SK-N-SH (cell line): ENCODE measurements around the gene FHOD3. TPM values are rescaled to one million over a fixed set of nuclear protein-coding genes. Genes with fewer than 3 reads are reported as not detected.

Experiments used
- CTCF ChIA-PET: fragments of 300-600, 350-600 bp; formaldehyde crosslinking; extraction: SDS; loops from one replicate; lab custom pipeline; 2021; lab: Yijun Ruan, JAX
- POLR2A ChIA-PET: fragments of 350-600 bp; sonication (Branson Sonifier 250); formaldehyde crosslinking; extraction: SDS; loops from one replicate; lab custom pipeline; 2020; ENCODE audit warnings: antibody characterized with exemption, inconsistent platforms; lab: Yijun Ruan, JAX
- DNase-seq: peaks from one replicate; pipeline ENCODE4 v3.0.0; 2012
- H2AFZ ChIP-seq: fragments of 200-600 bp; sonication (generic); 2 replicates; pipeline ENCODE4 v1.8.1; 2016; ENCODE audit warnings: antibody characterized with exemption, mild to moderate bottlenecking, low read depth
- H3F3A ChIP-seq: fragments of 200-600 bp; sonication (generic); replicated peaks from 2 replicates; pipeline ENCODE3; 2016; ENCODE audit warnings: antibody characterized with exemption, mild to moderate bottlenecking; ENCODE audit not compliant: insufficient read depth
- H3K27ac ChIP-seq, 2 experiments: fragments of 200-500 bp in 1 of 2; fragments of 200-600 bp in 1 of 2; sonication (Bioruptor generic) in 1 of 2; sonication (generic), shearing (Covaris generic) in 1 of 2; 2 replicates each; pipeline versions ENCODE4 v1.5.1 to v1.6.1; 2014 to 2016; ENCODE audit warnings: low read depth in 2 of 2, inconsistent platforms in 1 of 2, low read length in 1 of 2, mild to moderate bottlenecking in 1 of 2, mixed read lengths in 1 of 2
- H3K27me3 ChIP-seq: fragments of 200-600 bp; sonication (generic), shearing (Covaris generic); 2 replicates; pipeline ENCODE4 v1.6.1; 2016; ENCODE audit warnings: mixed run types; ENCODE audit not compliant: insufficient read depth
- H3K36me3 ChIP-seq, 2 experiments: fragments of 200-500 bp in 1 of 2; fragments of 200-600 bp in 1 of 2; sonication (Bioruptor generic) in 1 of 2; sonication (generic) in 1 of 2; replicated peaks in 1 of 2; 2 replicates each; pipeline versions ENCODE3 to v1.5.1; 2014 to 2016; ENCODE audit warnings: low read length in 1 of 2, mild to moderate bottlenecking in 1 of 2; ENCODE audit not compliant: insufficient read depth in 2 of 2, control insufficient read depth in 1 of 2
- H3K4me1 ChIP-seq, 2 experiments: fragments of 200-500 bp in 1 of 2; fragments of 200-600 bp in 1 of 2; sonication (Bioruptor generic) in 1 of 2; sonication (generic), shearing (Covaris generic) in 1 of 2; 2 replicates each; pipeline versions ENCODE4 v1.5.1 to v1.6.1; 2014 to 2016; ENCODE audit warnings: low read depth in 1 of 2, low read length in 1 of 2, mixed run types in 1 of 2; ENCODE audit not compliant: insufficient read depth in 2 of 2, control insufficient read depth in 1 of 2
- H3K4me2 ChIP-seq: fragments of 200-600 bp; sonication (generic), shearing (Covaris generic); 2 replicates; pipeline ENCODE4 v1.6.1; 2017; ENCODE audit warnings: mixed run types
- H3K4me3 ChIP-seq, 2 experiments: fragments of 200-500 bp in 1 of 2; fragments of 200-600 bp in 1 of 2; sonication (Bioruptor generic) in 1 of 2; sonication (generic), shearing (Covaris generic) in 1 of 2; 2 replicates each; pipeline versions ENCODE4 v1.5.1 to v1.8.1; 2014 to 2016; ENCODE audit warnings: low read depth in 2 of 2, inconsistent platforms in 1 of 2, low read length in 1 of 2, mild to moderate bottlenecking in 1 of 2, mixed read lengths in 1 of 2, moderate library complexity in 1 of 2
- H3K79me2 ChIP-seq: fragments of 200-600 bp; sonication (generic); 2 replicates; pipeline ENCODE4 v1.8.1; 2017; ENCODE audit warnings: mild to moderate bottlenecking; ENCODE audit not compliant: insufficient read depth
- H3K9ac ChIP-seq: fragments of 200-600 bp; sonication (generic); 2 replicates; pipeline ENCODE4 v1.6.1; 2017; ENCODE audit warnings: mixed run types
- H3K9me2 ChIP-seq: fragments of 200-600 bp; sonication (generic); 2 replicates; pipeline ENCODE4 v1.6.1; 2017; ENCODE audit warnings: mixed run types
- H3K9me3 ChIP-seq: fragments of 200-600 bp; sonication (generic); 2 replicates; pipeline ENCODE4 v1.6.1; 2017; ENCODE audit warnings: mixed run types, mild to moderate bottlenecking, moderate library complexity
- H4K20me1 ChIP-seq: fragments of 200-600 bp; sonication (generic); 2 replicates; pipeline ENCODE4 v1.6.1; 2017; ENCODE audit warnings: mild to moderate bottlenecking, mixed run types; ENCODE audit not compliant: insufficient read depth
- EZH2phosphoT487 ChIP-seq: fragments of 200-600 bp; sonication (generic); IDR thresholded peaks from 2 replicates; pipeline ENCODE4 v1.6.1; 2017; ENCODE audit warnings: low read depth, mixed run types, mild to moderate bottlenecking, antibody characterized with exemption, moderate library complexity, borderline replicate concordance
- GABPA ChIP-seq: IDR thresholded peaks from 2 replicates; pipeline ENCODE4 v1.4.0; 2012; ENCODE audit warnings: low read depth, mild to moderate bottlenecking
- IRF3 ChIP-seq: fragments of 150-350 bp; IDR thresholded peaks from 2 replicates; pipeline ENCODE4 v1.6.1; 2016; ENCODE audit warnings: mild to moderate bottlenecking, low read depth, low read length
- JUND ChIP-seq: IDR thresholded peaks from 2 replicates; pipeline ENCODE4 v1.4.0; 2012
- MAX ChIP-seq: IDR thresholded peaks from 2 replicates; pipeline ENCODE4 v1.4.0; 2012; ENCODE audit warnings: low read depth
- MEF2A ChIP-seq: IDR thresholded peaks from 2 replicates; pipeline ENCODE4 v1.4.0; 2012; ENCODE audit warnings: low read depth, borderline replicate concordance
- MXI1 ChIP-seq: IDR thresholded peaks from 2 replicates; pipeline ENCODE4 v1.6.1; 2012; ENCODE audit warnings: mild to moderate bottlenecking, low read depth, low read length, improper control_type of control experiment
- NFIC ChIP-seq: IDR thresholded peaks from 2 replicates; pipeline ENCODE4 v1.4.0; 2012; ENCODE audit warnings: borderline replicate concordance
- PBX3 ChIP-seq: IDR thresholded peaks from 2 replicates; pipeline ENCODE4; 2012
- POLR2AphosphoS5 ChIP-seq: IDR thresholded peaks from 2 replicates; pipeline ENCODE4 v1.6.1; 2012; ENCODE audit warnings: low read depth, low read length
- RAD21 ChIP-seq: IDR thresholded peaks from 2 replicates; pipeline ENCODE4 v1.6.1; 2012; ENCODE audit warnings: mild to moderate bottlenecking, low read length
- REST ChIP-seq: IDR thresholded peaks from 2 replicates; pipeline ENCODE4 v1.6.1; 2012; ENCODE audit warnings: mild to moderate bottlenecking, low read depth, low read length, moderate library complexity
- RXRA ChIP-seq: IDR thresholded peaks from 2 replicates; pipeline ENCODE4 v1.4.0; 2012; ENCODE audit warnings: low read depth, mild to moderate bottlenecking, borderline replicate concordance
- SMC3 ChIP-seq: IDR thresholded peaks from 2 replicates; pipeline ENCODE4 v1.6.1; 2012; ENCODE audit warnings: low read depth, low read length, improper control_type of control experiment
- TCF12 ChIP-seq: IDR thresholded peaks from 2 replicates; pipeline ENCODE4 v1.4.0; 2012
- TEAD4 ChIP-seq: IDR thresholded peaks from 2 replicates; pipeline ENCODE4 v1.4.0; 2012; ENCODE audit warnings: mild to moderate bottlenecking, borderline replicate concordance; ENCODE audit not compliant: insufficient read depth
- USF2 ChIP-seq: fragments of 150-350 bp; IDR thresholded peaks from 2 replicates; pipeline ENCODE4 v1.6.1; 2017; ENCODE audit warnings: antibody characterized with exemption, low read length, low read depth, borderline replicate concordance
- YY1 ChIP-seq: IDR thresholded peaks from 2 replicates; pipeline ENCODE4 v1.4.0; 2012; ENCODE audit warnings: low read depth, mild to moderate bottlenecking
- WGBS: methylation state at CpG from one replicate; pipeline ENCODE4 v1.1.6; 2017; ENCODE audit warnings: low lambda C conversion rate; 5-methylcytosine and 5-hydroxymethylcytosine counted together
- polyA plus RNA-seq, 3 experiments: library from polyadenylated mRNA; depleted of rRNA; stranded (reverse); fragments of >200 nt; gene quantifications; 2 replicates each; pipeline ENCODE4 v1.2.3, GENCODE V29; 2012

The FHOD3 gene
- polyA plus RNA-seq, 1 of the 3 experiments (the other 2 are of a cell fraction): 10.9 TPM

GRCh38 chr18:36455931-36456330 is 158.4 kb downstream of the FHOD3 start:
- Histone ChIP-seq H3K36me3 (no peaks in the 10 kb centered on the region), H3K9me2 (no peaks in the 10 kb centered on the region), H3K4me2 (no peak overlapping the region), H3K4me1 (peaks cover 0 to 10% of the 10 kb centered on the region in 2 experiments; a peak in 1 of 4 replicates), H3F3A (no peaks in the 10 kb centered on the region), H3K27me3 (no peaks in the 10 kb centered on the region), H4K20me1 (no peaks in the 10 kb centered on the region), H3K27ac (no peak overlapping the region), H2AFZ (no peak overlapping the region), H3K9ac (no peak overlapping the region), H3K9me3 (no peaks in the 10 kb centered on the region), H3K79me2 (no peaks in the 10 kb centered on the region), H3K4me3 (no peak overlapping the region)
- CTCF ChIA-PET: no interaction called here
- no peak for TF ChIP-seq GABPA
- no peak for TF ChIP-seq EZH2phosphoT487
- no peak for TF ChIP-seq MXI1
- TF ChIP-seq IRF3: no peak
- no peak for TF ChIP-seq JUND
- TF ChIP-seq RAD21: no peak
- TF ChIP-seq POLR2AphosphoS5: no peak
- no peak for TF ChIP-seq TCF12
- no peak for TF ChIP-seq SMC3
- no peak for TF ChIP-seq TEAD4
- no peak for TF ChIP-seq MAX
- no peak for TF ChIP-seq REST
- TF ChIP-seq NFIC: no peak
- no peak for TF ChIP-seq YY1
- POLR2A ChIA-PET: no interaction called here
- no peak for DNase-seq
- WGBS: 85% methylated on average over 4 of the region's 4 CpGs

GRCh38 chr18:36456622-36457021 is 159.1 kb downstream of the FHOD3 start:
- no peaks in the 10 kb centered on the region for H3F3A ChIP-seq
- H3K9ac ChIP-seq: no peak overlapping the region
- CTCF ChIA-PET: no interaction called here
- no CpG with 5 or more reads among the region's 1 CpG for WGBS
- no peaks in the 10 kb centered on the region for H4K20me1 ChIP-seq
- no peak overlapping the region for H3K27ac ChIP-seq
- DNase-seq: no peak
- no peaks in the 10 kb centered on the region for H3K79me2 ChIP-seq
- POLR2A ChIA-PET: no interaction called here
- H3K36me3 ChIP-seq: no peaks in the 10 kb centered on the region
- H3K9me2 ChIP-seq: no peaks in the 10 kb centered on the region
- no peaks in the 10 kb centered on the region for H3K9me3 ChIP-seq
- peaks cover 0 to 10% of the 10 kb centered on the region in 2 experiments; a peak in 1 of 4 replicates for H3K4me1 ChIP-seq
- no peaks in the 10 kb centered on the region for H3K27me3 ChIP-seq
- no peak overlapping the region for H3K4me2 ChIP-seq
- no peak overlapping the region for H2AFZ ChIP-seq
- H3K4me3 ChIP-seq: no peak overlapping the region
- TF ChIP-seq REST: no peak
- TF ChIP-seq PBX3: no peak
- no peak for TF ChIP-seq RXRA
- no peak for TF ChIP-seq MEF2A
- no peak for TF ChIP-seq RAD21
- TF ChIP-seq USF2: no peak
